Activated CD8-positive, alpha-beta T cell treated with anti-CD3 and anti-CD28 coated beads for 36 hours (primary cell): ENCODE data around the gene NEUROD2. TPM values are rescaled to one million over a fixed set of nuclear protein-coding genes. Genes with fewer than 3 reads are reported as not detected.

Source experiments
- ATAC-seq: fragments of 200-7000 bp; cut with Tn5 transposase; one replicate; pipeline ENCODE4 v1.10.0; 2021; ENCODE audit warnings: mild to moderate bottlenecking, moderate library complexity
- CTCF ChIA-PET: fragments of 350-600 bp; sonication (Branson Sonifier 250); formaldehyde crosslinking; loops from one replicate; lab custom pipeline; 2021; ENCODE audit warnings: antibody characterized with exemption; lab: Charles Lee
- POLR2A ChIA-PET: fragments of 350-600 bp; sonication (Branson Sonifier 250); formaldehyde crosslinking; loops from one replicate; lab custom pipeline; 2021; ENCODE audit warnings: antibody characterized with exemption; lab: Charles Lee
- DNase-seq: peaks from one replicate; pipeline ENCODE4 v3.0.0-alpha.2; 2020
- H3K27ac Mint-ChIP-seq: one replicate; pipeline ENCODE4 v1.8.0; 2021; ENCODE audit warnings: mild to moderate bottlenecking, mixed read lengths
- H3K27me3 Mint-ChIP-seq: one replicate; pipeline ENCODE4 v1.8.0; 2021; ENCODE audit warnings: mixed read lengths
- H3K36me3 Mint-ChIP-seq: one replicate; pipeline ENCODE4 v1.8.0; 2021; ENCODE audit warnings: low read depth, mixed read lengths
- H3K4me1 Mint-ChIP-seq: one replicate; pipeline ENCODE4 v1.8.0; 2021; ENCODE audit warnings: low read depth, mixed read lengths
- H3K4me3 Mint-ChIP-seq: one replicate; pipeline ENCODE4 v1.8.0; 2021; ENCODE audit warnings: mild to moderate bottlenecking, moderate library complexity, mixed read lengths
- H3K9me3 Mint-ChIP-seq: one replicate; pipeline ENCODE4 v1.8.0; 2021; ENCODE audit warnings: mixed read lengths
- intact Hi-C: fragments of 100-400 bp; cut with micrococcal nuclease; formaldehyde crosslinking; loops from one replicate; pipeline ENCODE4 v1.10.0; 2022
- total RNA-seq, 2 experiments: library from RNA; stranded (reverse); gene quantifications; one replicate each; pipeline ENCODE4 v1.2.3, GENCODE V29; 2021
- TF ChIP-seq, protein P1 (sequence below): fragments of 200-600 bp; IDR thresholded peaks from one replicate; pipeline ENCODE4 v1.8.0; 2022; ENCODE audit warnings: antibody characterized with exemption, mild to moderate bottlenecking

NEUROD2 gene
- total RNA-seq, 2 experiments from 2014 or later = not detected

DNA sequence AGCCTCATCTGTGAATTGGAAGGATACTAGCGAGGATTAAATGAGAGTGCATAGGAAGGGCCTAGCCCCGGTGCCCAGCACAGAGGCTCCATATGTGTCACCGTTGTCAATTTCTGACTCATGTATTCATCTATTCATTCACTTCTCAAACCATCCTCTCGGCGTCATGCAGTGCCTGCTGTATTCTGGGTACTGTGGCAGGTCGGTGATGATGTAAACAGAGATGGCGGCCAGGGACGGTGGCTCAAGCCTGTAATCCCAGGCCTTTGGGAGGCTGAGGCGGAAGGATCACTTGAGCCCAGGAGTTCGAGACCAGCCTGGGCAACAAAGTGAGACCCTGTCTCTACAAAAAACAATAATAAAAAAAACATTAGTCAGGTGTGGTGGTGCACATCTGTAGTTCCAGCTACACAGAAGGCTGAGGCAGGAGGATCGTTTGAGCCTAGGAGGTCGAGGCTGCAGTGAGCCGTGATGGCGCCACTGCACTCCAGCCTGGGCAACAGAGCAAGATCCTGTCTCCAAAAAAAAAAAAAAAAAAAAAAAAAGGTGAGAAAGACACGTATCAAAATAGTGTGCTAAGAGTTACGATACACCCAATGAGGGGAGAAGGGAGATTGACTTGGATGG is 14.8 kb upstream of the NEUROD2 start:
- TF ChIP-seq, protein P1, sequence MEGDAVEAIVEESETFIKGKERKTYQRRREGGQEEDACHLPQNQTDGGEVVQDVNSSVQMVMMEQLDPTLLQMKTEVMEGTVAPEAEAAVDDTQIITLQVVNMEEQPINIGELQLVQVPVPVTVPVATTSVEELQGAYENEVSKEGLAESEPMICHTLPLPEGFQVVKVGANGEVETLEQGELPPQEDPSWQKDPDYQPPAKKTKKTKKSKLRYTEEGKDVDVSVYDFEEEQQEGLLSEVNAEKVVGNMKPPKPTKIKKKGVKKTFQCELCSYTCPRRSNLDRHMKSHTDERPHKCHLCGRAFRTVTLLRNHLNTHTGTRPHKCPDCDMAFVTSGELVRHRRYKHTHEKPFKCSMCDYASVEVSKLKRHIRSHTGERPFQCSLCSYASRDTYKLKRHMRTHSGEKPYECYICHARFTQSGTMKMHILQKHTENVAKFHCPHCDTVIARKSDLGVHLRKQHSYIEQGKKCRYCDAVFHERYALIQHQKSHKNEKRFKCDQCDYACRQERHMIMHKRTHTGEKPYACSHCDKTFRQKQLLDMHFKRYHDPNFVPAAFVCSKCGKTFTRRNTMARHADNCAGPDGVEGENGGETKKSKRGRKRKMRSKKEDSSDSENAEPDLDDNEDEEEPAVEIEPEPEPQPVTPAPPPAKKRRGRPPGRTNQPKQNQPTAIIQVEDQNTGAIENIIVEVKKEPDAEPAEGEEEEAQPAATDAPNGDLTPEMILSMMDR = no peak
- ChIA-PET CTCF (interaction anchor here (0.6 to 10.5 kb wide), 54 partner anchors 9 to 576 kb away, joined by 3 to 224 read pairs (median 5); partner anchors contain the start of genes CDK12, ERBB2, MED1 and MIEN1), POLR2A (interaction anchor here (1.0 to 2.2 kb wide), 8 partner anchors 9 to 134 kb away, joined by 3 to 12 read pairs (median 5); no protein-coding TSS in a partner anchor)
- ATAC-seq (peak; percentile 76), DNase-seq (peak; percentile 77)
- no peaks in the 10 kb centered on the region for H3K9me3 Mint-ChIP-seq
- H3K27me3 Mint-ChIP-seq = peaks cover 16% of the 10 kb centered on the region
- no peaks in the 10 kb centered on the region for H3K36me3 Mint-ChIP-seq
- peaks cover 20% of the 10 kb centered on the region for H3K4me1 Mint-ChIP-seq
- peak overlapping the region; percentile 78 for H3K27ac Mint-ChIP-seq
- H3K4me3 Mint-ChIP-seq = peak overlapping the region; percentile 65
- intact Hi-C loops = loop anchor here (5.0 to 10.0 kb wide), 3 partner anchors 75 to 362 kb away; partner anchors contain the start of gene PSMD3

DNA sequence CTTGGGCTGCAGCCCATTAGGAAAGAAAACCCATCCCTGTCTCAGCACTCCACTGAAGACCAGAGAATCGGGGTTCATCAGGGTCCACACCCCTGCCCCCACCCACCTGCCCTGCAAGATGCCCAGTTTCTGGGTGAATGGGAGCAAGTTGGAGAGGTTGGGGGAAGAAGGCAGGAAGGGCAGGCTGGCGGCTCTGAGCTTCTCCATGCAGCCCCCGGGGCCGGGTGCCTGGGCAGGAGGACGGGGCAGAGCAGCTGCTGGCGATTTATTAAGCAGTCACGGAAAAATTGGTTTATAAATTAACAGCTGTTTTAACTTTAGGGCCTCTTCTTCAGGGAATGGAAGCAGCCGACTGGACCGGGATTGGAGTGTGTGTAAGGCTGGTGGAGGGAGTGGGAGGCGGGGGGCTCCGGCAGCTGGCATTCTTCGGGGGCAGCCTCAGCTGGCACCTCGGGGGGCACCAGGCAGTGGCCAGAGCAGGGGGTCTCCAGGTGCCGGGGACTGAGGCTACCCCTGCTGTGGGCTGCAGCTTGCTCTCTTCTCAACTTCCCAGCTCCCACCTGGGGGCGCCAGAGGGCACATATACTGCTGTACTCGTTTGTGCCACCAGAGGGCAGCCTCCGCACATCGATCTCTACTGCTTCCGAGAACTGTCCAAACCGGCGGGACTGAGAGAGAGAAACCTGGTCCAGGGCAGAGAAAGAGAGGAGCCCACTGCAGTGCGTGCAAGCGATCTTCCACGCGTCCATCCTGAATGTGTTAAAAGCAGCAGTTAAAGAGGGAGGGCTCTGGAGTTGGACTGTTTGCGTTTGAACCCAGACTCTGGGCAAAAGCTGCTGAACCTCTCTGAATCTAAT is 14.0 kb upstream of the NEUROD2 start:
- TF ChIP-seq, protein P1 = peak; percentile 100
- ChIA-PET CTCF (interaction anchor here (0.6 to 10.5 kb wide), 94 partner anchors 8 to 491 kb away, joined by 3 to 224 read pairs (median 4); partner anchors contain the start of genes CDK12, ERBB2, MED1 and MIEN1), POLR2A (interaction anchor here (0.6 to 2.2 kb wide), 10 partner anchors 10 to 238 kb away, joined by 3 to 12 read pairs (median 5); no protein-coding TSS in a partner anchor)
- no peaks in the 10 kb centered on the region for H3K9me3 Mint-ChIP-seq
- intact Hi-C loops = loop anchor here (5.0 to 10.0 kb wide), 3 partner anchors 74 to 363 kb away; partner anchors contain the start of gene PSMD3
- peak; percentile 78 for ATAC-seq
- no peaks in the 10 kb centered on the region for H3K36me3 Mint-ChIP-seq
- peaks cover 18% of the 10 kb centered on the region for H3K4me1 Mint-ChIP-seq
- H3K27ac Mint-ChIP-seq = peak overlapping the region; percentile 78
- H3K27me3 Mint-ChIP-seq = peaks cover 14% of the 10 kb centered on the region
- H3K4me3 Mint-ChIP-seq = peak overlapping the region; percentile 65
- peak; percentile 92 for DNase-seq

DNA sequence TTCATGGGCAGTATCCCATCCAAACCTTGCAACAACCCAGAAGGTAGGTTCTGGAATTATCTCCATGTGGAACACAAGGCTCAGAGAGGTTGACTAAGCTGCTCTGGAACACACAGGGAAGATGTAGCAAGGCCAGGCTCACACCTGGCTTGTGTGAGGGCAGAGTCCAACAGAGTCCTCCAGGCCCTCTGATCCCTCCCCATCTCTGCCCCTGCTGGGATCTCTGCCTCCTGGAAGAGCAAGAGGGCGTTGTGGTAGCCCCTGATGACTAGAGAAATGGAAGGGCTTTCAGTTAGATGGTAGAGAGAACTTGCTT is 12.0 kb upstream of the NEUROD2 start:
- no peak for DNase-seq

DNA sequence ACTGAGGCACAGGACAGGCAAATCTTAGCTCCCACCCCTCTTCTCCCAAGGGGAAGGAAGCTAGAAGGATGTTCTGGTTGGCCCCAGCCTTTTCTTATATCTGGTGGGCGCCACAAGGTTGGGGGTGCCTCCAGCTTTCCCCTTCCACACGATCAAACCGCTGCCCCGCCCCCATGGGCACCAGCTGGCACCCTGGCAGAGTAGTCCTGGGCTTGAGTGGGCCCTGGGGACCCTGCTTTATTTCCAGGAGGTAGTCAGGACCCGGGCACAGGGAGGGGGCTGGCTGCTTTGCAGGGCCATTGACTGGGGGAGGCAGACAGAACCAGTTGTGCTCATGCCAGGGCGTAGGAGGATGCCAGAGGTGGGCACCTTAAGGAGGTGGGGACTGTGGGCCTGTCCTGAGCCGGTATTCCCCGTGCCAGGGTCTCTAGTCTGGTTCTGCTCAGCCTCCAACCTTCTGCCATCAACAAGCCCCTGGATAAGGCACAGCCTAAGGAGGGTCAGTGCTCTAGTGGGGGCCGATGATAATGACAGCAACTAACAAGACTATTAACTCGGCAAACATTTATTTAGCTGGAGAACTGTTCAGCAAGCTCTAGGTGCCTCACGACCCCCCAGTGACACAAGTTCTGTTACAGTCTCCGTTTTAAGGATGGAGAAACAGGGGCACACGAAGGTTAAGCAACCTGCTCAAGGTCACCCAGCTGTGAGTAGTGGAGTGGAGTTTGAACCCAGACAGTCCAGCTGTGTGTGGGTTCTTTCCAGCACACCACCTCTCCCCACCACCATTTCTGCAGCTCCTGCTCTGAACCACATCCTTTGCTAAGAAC is 11.5 kb upstream of the NEUROD2 start:
- Mint-ChIP-seq H3K4me1 (peaks cover 12% of the 10 kb centered on the region), H3K9me3 (no peaks in the 10 kb centered on the region), H3K27me3 (peaks cover 9% of the 10 kb centered on the region), H3K4me3 (no peak overlapping the region), H3K27ac (no peak overlapping the region), H3K36me3 (no peaks in the 10 kb centered on the region)
- no peak for ATAC-seq
- ChIA-PET CTCF (interaction anchor here (0.9 to 10.5 kb wide), 10 partner anchors 9 to 408 kb away, joined by 4 to 224 read pairs (median 41); partner anchors contain the start of genes PNMT, STARD3 and TCAP), POLR2A (interaction anchor here (1.1 to 1.5 kb wide), 3 partner anchors 19 to 361 kb away, joined by 3 to 5 read pairs (median 3); partner anchors contain the start of gene PSMD3)
- TF ChIP-seq, protein P1 = no peak
- no peak for DNase-seq
- intact Hi-C loops = no loop called here

More for the DNA sequence above, 12.0 kb upstream of the NEUROD2 start:
- Mint-ChIP-seq H3K27me3 (peaks cover 9% of the 10 kb centered on the region), H3K4me1 (peaks cover 12% of the 10 kb centered on the region), H3K4me3 (no peak overlapping the region), H3K27ac (no peak overlapping the region), H3K36me3 (no peaks in the 10 kb centered on the region), H3K9me3 (no peaks in the 10 kb centered on the region)
- CTCF ChIA-PET = interaction anchor here (0.9 to 10.5 kb wide), 10 partner anchors 9 to 407 kb away, joined by 4 to 224 read pairs (median 92); partner anchors contain the start of genes PNMT, STARD3 and TCAP
- POLR2A ChIA-PET = interaction anchor here (0.6 to 1.4 kb wide), 2 partner anchors 86 to 136 kb away, joined by 3 read pairs; no protein-coding TSS in a partner anchor
- TF ChIP-seq, protein P1 = no peak
- intact Hi-C loops = loop anchor here (5.0 to 10.0 kb wide), 3 partner anchors 72 to 365 kb away; partner anchors contain the start of gene PSMD3
- ATAC-seq = no peak
